HCT116 (cell line): ENCODE results near the gene PTPN13. TPM values are rescaled to one million over a fixed set of nuclear protein-coding genes. Genes with fewer than 3 reads are reported as not detected.

Experiments used
- ATAC-seq: fragments of 200-7000 bp; cut with Tn5 transposase; 2 replicates; pipeline ENCODE4 v1.9.1; 2020; ENCODE audit warnings: mild to moderate bottlenecking, moderate library complexity
- BruUV-seq: library from RNA; stranded (reverse); fragments of 400-500 nt; replicated peaks from 2 replicates; lab custom pipeline; 2021; lab: Mats Ljungman, UMichigan
- CTCF ChIA-PET: fragments of 300-600 bp; sonication (Branson Sonifier 250); formaldehyde crosslinking; loops from one replicate; lab custom pipeline; 2021; ENCODE audit warnings: antibody characterized with exemption; lab: Charles Lee
- POLR2A ChIA-PET: fragments of 300-600, 350-600 bp; sonication (Branson Sonifier 250); formaldehyde crosslinking; loops from one replicate; lab custom pipeline; 2021; ENCODE audit warnings: antibody characterized with exemption; lab: Charles Lee
- RAD21 ChIA-PET, 2 experiments: fragments of 300-600 bp; sonication (Branson Sonifier 250); formaldehyde crosslinking; loops; one replicate each; lab custom pipeline; 2023; ENCODE audit warnings: low total read pairs in 2 of 2; ENCODE audit not compliant: uncharacterized antibody in 2 of 2, unreplicated experiment in 2 of 2, low non-redundant PET in 1 of 2; lab: Charles Lee
- DNase-seq: peaks from one replicate; pipeline ENCODE4 v3.0.0-alpha.2; 2010; ENCODE audit warnings: low read depth, low spot score
- H2AFZ ChIP-seq: fragments of 200-600 bp; shearing (Covaris generic), sonication (generic); 2 replicates; pipeline ENCODE4 v1.6.1; 2017; ENCODE audit warnings: low read depth, mixed run types, mixed read lengths, antibody characterized with exemption, low read length; ENCODE audit not compliant: poor library complexity, severe bottlenecking
- H3K27ac ChIP-seq: 2 replicates; pipeline ENCODE4 v1.5.1; 2012; ENCODE audit warnings: low read depth, low read length
- H3K27me3 ChIP-seq: fragments of 200-600 bp; sonication (generic); 2 replicates; pipeline ENCODE4 v1.6.1; 2016; ENCODE audit warnings: mixed run types, low read length, mixed read lengths; ENCODE audit not compliant: insufficient read depth
- H3K36me3 ChIP-seq, 2 experiments: fragments of 200-500 bp in 1 of 2; fragments of 200-600 bp in 1 of 2; sonication (Bioruptor generic) in 1 of 2; sonication (generic) in 1 of 2; 2 replicates each; pipeline versions ENCODE4 v1.5.1 to v1.6.1; 2014 to 2016; ENCODE audit warnings: low read length in 2 of 2, inconsistent platforms in 1 of 2, mixed read lengths in 1 of 2, mixed run types in 1 of 2; ENCODE audit not compliant: insufficient read depth in 2 of 2, control insufficient read depth in 1 of 2
- H3K4me1 ChIP-seq, 2 experiments: fragments of 200-600 bp in 1 of 2; sonication (generic) in 1 of 2; 2 replicates each; pipeline versions ENCODE4 v1.5.1 to v1.6.1; 2012 to 2017; ENCODE audit warnings: low read length in 2 of 2, inconsistent platforms in 1 of 2, mild to moderate bottlenecking in 1 of 2, mixed read lengths in 1 of 2, mixed run types in 1 of 2, moderate library complexity in 1 of 2; ENCODE audit not compliant: insufficient read depth in 2 of 2, control insufficient read depth in 1 of 2
- H3K4me2 ChIP-seq: fragments of 200-600 bp; sonication (generic); 2 replicates; pipeline ENCODE4 v1.6.1; 2017; ENCODE audit warnings: mixed run types, low read length, mixed read lengths
- H3K4me3 ChIP-seq, 2 experiments: fragments of 200-600 bp in 1 of 2; sonication (generic) in 1 of 2; replicated peaks in 1 of 2; 2 replicates each; pipeline ENCODE4 v1.5.1; 2011 to 2016; ENCODE audit warnings: low read length in 2 of 2, control low read depth in 1 of 2, low read depth in 1 of 2, mild to moderate bottlenecking in 1 of 2, mixed read lengths in 1 of 2, mixed run types in 1 of 2
- H3K79me2 ChIP-seq: fragments of 200-600 bp; sonication (generic); 2 replicates; pipeline ENCODE4 v1.6.1; 2017; ENCODE audit warnings: mild to moderate bottlenecking, mixed run types, low read length, moderate library complexity, mixed read lengths; ENCODE audit not compliant: insufficient read depth
- H3K9ac ChIP-seq: fragments of 200-600 bp; sonication (generic); 2 replicates; pipeline ENCODE4 v1.6.1; 2016; ENCODE audit warnings: low read length, mixed read lengths
- H3K9me2 ChIP-seq: fragments of 200-600 bp; sonication (generic), shearing (Covaris generic); 2 replicates; pipeline ENCODE4 v1.6.1; 2017; ENCODE audit warnings: mixed run types, mild to moderate bottlenecking, moderate library complexity; ENCODE audit not compliant: insufficient read depth
- H3K9me3 ChIP-seq, 2 experiments: fragments of 200-500 bp in 1 of 2; fragments of 200-600 bp in 1 of 2; sonication (Bioruptor generic) in 1 of 2; sonication (generic) in 1 of 2; 2 replicates each; pipeline ENCODE4 v1.6.1; 2014 to 2017; ENCODE audit warnings: low read length in 2 of 2, mixed read lengths in 2 of 2, inconsistent platforms in 1 of 2, low read depth in 1 of 2, mild to moderate bottlenecking in 1 of 2, mixed run types in 1 of 2, moderate library complexity in 1 of 2; ENCODE audit not compliant: control insufficient read depth in 1 of 2, insufficient read depth in 1 of 2
- H4K20me1 ChIP-seq: fragments of 200-600 bp; sonication (generic), shearing (Covaris generic); 2 replicates; pipeline ENCODE4 v1.6.1; 2017; ENCODE audit warnings: mixed run types, mild to moderate bottlenecking, moderate library complexity; ENCODE audit not compliant: insufficient read depth
- CBX3 ChIP-seq: IDR thresholded peaks from 2 replicates; pipeline ENCODE4 v1.6.1; 2012; ENCODE audit warnings: low read depth
- MAX ChIP-seq: IDR thresholded peaks from 2 replicates; pipeline ENCODE4 v1.6.1; 2012
- SIN3A ChIP-seq: IDR thresholded peaks from 2 replicates; pipeline ENCODE4 v1.6.1; 2012; ENCODE audit warnings: low read depth
- SP1 ChIP-seq: IDR thresholded peaks from 2 replicates; pipeline ENCODE4 v1.6.1; 2012; ENCODE audit warnings: low read depth
- SRF ChIP-seq: IDR thresholded peaks from 2 replicates; pipeline ENCODE4 v1.6.1; 2012; ENCODE audit warnings: low read depth
- TCF7L2 ChIP-seq: IDR thresholded peaks from 2 replicates; pipeline ENCODE4 v1.7.0; 2011; ENCODE audit warnings: borderline replicate concordance, inconsistent platforms; ENCODE audit not compliant: insufficient read depth, insufficient read length; ENCODE audit errors: extremely low read depth
- ZNF274 ChIP-seq: fragments of 200-500 bp; sonication (Bioruptor generic); IDR thresholded peaks from 2 replicates; pipeline ENCODE4 v1.6.1; 2014; ENCODE audit warnings: mild to moderate bottlenecking, low read depth, low read length, inconsistent platforms
- intact Hi-C: fragments of 100-400 bp; cut with micrococcal nuclease; formaldehyde crosslinking; loops from 2 replicates; pipeline ENCODE4 v1.10.0; 2022
- total RNA-seq: library from RNA; stranded (reverse); gene quantifications from one replicate; pipeline ENCODE4 v1.2.1, GENCODE V29; 2021; ENCODE audit not compliant: unreplicated experiment
- TF ChIP-seq, protein P1 (sequence below): IDR thresholded peaks from 2 replicates; pipeline ENCODE4 v1.6.1; 2012; ENCODE audit warnings: low read depth

PTPN13 gene
- total RNA-seq, 1 experiment from 2014 or later: 14.6 TPM

- no peaks in the 10 kb centered on the region for H3K36me3 ChIP-seq
- no peak overlapping the region for H3K9ac ChIP-seq
- CTCF ChIA-PET: no interaction called here
- intact Hi-C loops: no loop called here
- POLR2A ChIA-PET: no interaction called here
- H3K27me3 ChIP-seq: no peaks in the 10 kb centered on the region
- no peak overlapping the region for H3K4me2 ChIP-seq
- RAD21 ChIA-PET: interaction anchor here in 1 of 2 experiments (0.6 kb wide), 1 partner anchor 188 kb away, joined by 3 read pairs; no protein-coding TSS in a partner anchor
- H2AFZ ChIP-seq: no peak overlapping the region
- DNase-seq: no peak
- H3K79me2 ChIP-seq: no peaks in the 10 kb centered on the region
- no peaks in the 10 kb centered on the region for H3K9me3 ChIP-seq
- H3K4me3 ChIP-seq: no peak overlapping the region
- no TSS peak for BruUV-seq
- H3K4me1 ChIP-seq: no peaks in the 10 kb centered on the region
- H4K20me1 ChIP-seq: no peaks in the 10 kb centered on the region
- no peak for ATAC-seq
- no peaks in the 10 kb centered on the region; the same call in 1 of the 2 replicates for H3K9me2 ChIP-seq
- TF ChIP-seq, protein P1, sequence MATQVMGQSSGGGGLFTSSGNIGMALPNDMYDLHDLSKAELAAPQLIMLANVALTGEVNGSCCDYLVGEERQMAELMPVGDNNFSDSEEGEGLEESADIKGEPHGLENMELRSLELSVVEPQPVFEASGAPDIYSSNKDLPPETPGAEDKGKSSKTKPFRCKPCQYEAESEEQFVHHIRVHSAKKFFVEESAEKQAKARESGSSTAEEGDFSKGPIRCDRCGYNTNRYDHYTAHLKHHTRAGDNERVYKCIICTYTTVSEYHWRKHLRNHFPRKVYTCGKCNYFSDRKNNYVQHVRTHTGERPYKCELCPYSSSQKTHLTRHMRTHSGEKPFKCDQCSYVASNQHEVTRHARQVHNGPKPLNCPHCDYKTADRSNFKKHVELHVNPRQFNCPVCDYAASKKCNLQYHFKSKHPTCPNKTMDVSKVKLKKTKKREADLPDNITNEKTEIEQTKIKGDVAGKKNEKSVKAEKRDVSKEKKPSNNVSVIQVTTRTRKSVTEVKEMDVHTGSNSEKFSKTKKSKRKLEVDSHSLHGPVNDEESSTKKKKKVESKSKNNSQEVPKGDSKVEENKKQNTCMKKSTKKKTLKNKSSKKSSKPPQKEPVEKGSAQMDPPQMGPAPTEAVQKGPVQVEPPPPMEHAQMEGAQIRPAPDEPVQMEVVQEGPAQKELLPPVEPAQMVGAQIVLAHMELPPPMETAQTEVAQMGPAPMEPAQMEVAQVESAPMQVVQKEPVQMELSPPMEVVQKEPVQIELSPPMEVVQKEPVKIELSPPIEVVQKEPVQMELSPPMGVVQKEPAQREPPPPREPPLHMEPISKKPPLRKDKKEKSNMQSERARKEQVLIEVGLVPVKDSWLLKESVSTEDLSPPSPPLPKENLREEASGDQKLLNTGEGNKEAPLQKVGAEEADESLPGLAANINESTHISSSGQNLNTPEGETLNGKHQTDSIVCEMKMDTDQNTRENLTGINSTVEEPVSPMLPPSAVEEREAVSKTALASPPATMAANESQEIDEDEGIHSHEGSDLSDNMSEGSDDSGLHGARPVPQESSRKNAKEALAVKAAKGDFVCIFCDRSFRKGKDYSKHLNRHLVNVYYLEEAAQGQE: no peak
- TF ChIP-seq TCF7L2 (no peak), MAX (no peak), ZNF274 (no peak), CBX3 (no peak), SIN3A (no peak), SP1 (no peak), SRF (no peak)
- no peak overlapping the region for H3K27ac ChIP-seq
These were observed 85.3 kb downstream of the PTPN13 start for GRCh38 chr4:86679441-86679840.
